T47D (cell line): ENCODE data around the gene SNAI3.

Experiments used
- DNase-seq, 2 experiments: peaks; one replicate each; pipeline versions ENCODE4 v3.0.0 to v3.0.0-alpha.2; 2011 to 2012; ENCODE audit warnings: low read depth in 1 of 2, low spot score in 1 of 2
- JUND ChIP-seq: IDR thresholded peaks from 2 replicates; pipeline ENCODE4 v1.6.1; 2012; ENCODE audit warnings: low read depth
- in situ Hi-C: cut with HindIII; loops from 2 replicates; pipeline ENCODE4 v1.10.0; 2016; ENCODE audit warnings: low sequenced_read_pairs, low pct_unique_long_range_greater_than_20kb

Gene SNAI3

GRCh38 chr16:88690341-88691128, 4.2 kb upstream of the SNAI3 start:
- in situ Hi-C loops: no loop called here
- TF ChIP-seq JUND: no peak
- DNase-seq: no peak

- TF ChIP-seq JUND: no peak
- DNase-seq: no peak
- in situ Hi-C loops: no loop called here
Measured at GRCh38 chr16:88688013-88688778, 1.9 kb upstream of the SNAI3 start.

GRCh38 chr16:88687676-88688012, 1.3 kb upstream of the SNAI3 start:
- in situ Hi-C loops: no loop called here
- no peak for DNase-seq
- TF ChIP-seq JUND: no peak

GRCh38 chr16:88687254-88687576, 908 bp upstream of the SNAI3 start:
- in situ Hi-C loops: no loop called here
- TF ChIP-seq JUND: no peak
- no peak for DNase-seq

- in situ Hi-C loops: no loop called here
- no peak for TF ChIP-seq JUND
- DNase-seq: peak; percentile 80 to 84
Measured at GRCh38 chr16:88686062-88686438, 257 bp downstream of the SNAI3 start.

- DNase-seq: peak in 1 of 2 experiments; percentile 31
- in situ Hi-C loops: no loop called here
- no peak for TF ChIP-seq JUND
Measured at GRCh38 chr16:88685156-88686061, 898 bp downstream of the SNAI3 start.

- DNase-seq: no peak
- in situ Hi-C loops: no loop called here
- TF ChIP-seq JUND: no peak
Measured at GRCh38 chr16:88684569-88685155, 1.6 kb downstream of the SNAI3 start.

GRCh38 chr16:88681709-88682451, 4.4 kb downstream of the SNAI3 start:
- no peak for DNase-seq
- in situ Hi-C loops: no loop called here
- no peak for TF ChIP-seq JUND

GRCh38 chr16:88681084-88681680, 5.1 kb downstream of the SNAI3 start:
- TF ChIP-seq JUND: no peak
- DNase-seq: peak; percentile 83 to 90
- in situ Hi-C loops: no loop called here

GRCh38 chr16:88680554-88681083, 5.7 kb downstream of the SNAI3 start:
- in situ Hi-C loops: no loop called here
- TF ChIP-seq JUND: no peak

GRCh38 chr16:88678224-88678979, 7.9 kb downstream of the SNAI3 start:
- in situ Hi-C loops: no loop called here
- TF ChIP-seq JUND: no peak
- no peak for DNase-seq

More at GRCh38 chr16:88680554-88681083, 5.7 kb downstream of the SNAI3 start:
- no peak for DNase-seq
